HFFc6 (cell line): Measurements from ENCODE around the gene USP32. TPM values are rescaled to one million over a fixed set of nuclear protein-coding genes. Genes with fewer than 3 reads are reported as not detected.

Experiments
- DNase-seq: peaks from one replicate; pipeline ENCODE4 v3.0.0-alpha.2; 2018
- H3K27ac Mint-ChIP-seq: 2 replicates; pipeline ENCODE4 v1.8.0; 2020; ENCODE audit warnings: mild to moderate bottlenecking, mixed read lengths
- H3K27me3 Mint-ChIP-seq: 2 replicates; pipeline ENCODE4 v1.8.0; 2021; ENCODE audit warnings: mild to moderate bottlenecking, moderate library complexity, mixed read lengths; ENCODE audit not compliant: insufficient read depth
- H3K36me3 Mint-ChIP-seq: 2 replicates; pipeline ENCODE4 v1.8.0; 2021; ENCODE audit warnings: low read depth, mixed read lengths
- H3K4me1 Mint-ChIP-seq: 2 replicates; pipeline ENCODE4 v1.8.0; 2020; ENCODE audit warnings: low read depth, mixed read lengths
- H3K4me3 Mint-ChIP-seq: 2 replicates; pipeline ENCODE4 v1.8.0; 2020; ENCODE audit warnings: mild to moderate bottlenecking, moderate library complexity, mixed read lengths
- H3K9me3 Mint-ChIP-seq: 2 replicates; pipeline ENCODE4 v1.8.0; 2020; ENCODE audit warnings: mild to moderate bottlenecking, mixed read lengths
- total RNA-seq, 6 experiments: library from RNA; stranded (reverse); fragmentation: NEBNext Ultra II Directional; extraction: Animal tissue kit (Norgen Biotek cat#: 25700); gene quantifications; 2 replicates in 1 of 6; 3 replicates in 5 of 6; pipeline ENCODE4 v1.2.3, GENCODE V29; 2021
- TF ChIP-seq, protein P1 (sequence below): fragments of 200-600 bp; sonication (generic); IDR thresholded peaks from 2 replicates; pipeline ENCODE4 v1.5.0; 2021; ENCODE audit warnings: antibody characterized with exemption, mild to moderate bottlenecking

USP32 gene
- total RNA-seq, 6 experiments from 2014 or later = 46.7 to 57.3 (median 51.7) TPM

DNA sequence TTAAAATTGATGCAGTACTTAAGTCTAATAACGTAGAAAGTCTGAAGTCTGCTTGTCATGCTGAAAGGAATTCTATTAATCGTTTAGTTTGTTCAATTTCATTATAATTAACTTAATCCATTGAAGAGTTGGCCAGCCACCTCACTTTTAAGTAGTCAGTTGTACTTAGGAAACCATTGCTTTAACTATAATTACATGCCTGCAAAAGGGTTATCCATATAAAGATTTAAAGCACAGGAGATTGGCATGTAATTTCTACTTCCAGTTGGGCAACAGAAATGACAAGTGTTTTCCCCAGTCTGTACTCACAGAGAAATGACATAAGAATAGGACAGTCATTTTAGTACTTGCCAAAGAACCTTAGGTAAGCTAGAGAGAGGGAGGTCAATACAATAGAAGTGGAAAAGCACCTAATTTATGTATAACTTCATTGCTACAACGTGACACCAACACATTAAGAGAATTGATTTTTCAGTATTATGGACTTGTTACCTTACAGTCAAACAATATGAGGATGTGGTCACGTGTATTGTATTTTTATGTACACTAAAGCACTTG lies 3.7 kb upstream of the USP32 start:
- DNase-seq = no peak
- H3K4me1 Mint-ChIP-seq = peaks cover 7% of the 10 kb centered on the region
- H3K36me3 Mint-ChIP-seq = no peaks in the 10 kb centered on the region
- no peak overlapping the region for H3K27ac Mint-ChIP-seq
- H3K9me3 Mint-ChIP-seq = no peaks in the 10 kb centered on the region
- H3K27me3 Mint-ChIP-seq = peaks cover 3% of the 10 kb centered on the region; the same call in 1 of the 2 replicates
- H3K4me3 Mint-ChIP-seq = no peak overlapping the region
- TF ChIP-seq, protein P1, sequence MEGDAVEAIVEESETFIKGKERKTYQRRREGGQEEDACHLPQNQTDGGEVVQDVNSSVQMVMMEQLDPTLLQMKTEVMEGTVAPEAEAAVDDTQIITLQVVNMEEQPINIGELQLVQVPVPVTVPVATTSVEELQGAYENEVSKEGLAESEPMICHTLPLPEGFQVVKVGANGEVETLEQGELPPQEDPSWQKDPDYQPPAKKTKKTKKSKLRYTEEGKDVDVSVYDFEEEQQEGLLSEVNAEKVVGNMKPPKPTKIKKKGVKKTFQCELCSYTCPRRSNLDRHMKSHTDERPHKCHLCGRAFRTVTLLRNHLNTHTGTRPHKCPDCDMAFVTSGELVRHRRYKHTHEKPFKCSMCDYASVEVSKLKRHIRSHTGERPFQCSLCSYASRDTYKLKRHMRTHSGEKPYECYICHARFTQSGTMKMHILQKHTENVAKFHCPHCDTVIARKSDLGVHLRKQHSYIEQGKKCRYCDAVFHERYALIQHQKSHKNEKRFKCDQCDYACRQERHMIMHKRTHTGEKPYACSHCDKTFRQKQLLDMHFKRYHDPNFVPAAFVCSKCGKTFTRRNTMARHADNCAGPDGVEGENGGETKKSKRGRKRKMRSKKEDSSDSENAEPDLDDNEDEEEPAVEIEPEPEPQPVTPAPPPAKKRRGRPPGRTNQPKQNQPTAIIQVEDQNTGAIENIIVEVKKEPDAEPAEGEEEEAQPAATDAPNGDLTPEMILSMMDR = no peak

DNA sequence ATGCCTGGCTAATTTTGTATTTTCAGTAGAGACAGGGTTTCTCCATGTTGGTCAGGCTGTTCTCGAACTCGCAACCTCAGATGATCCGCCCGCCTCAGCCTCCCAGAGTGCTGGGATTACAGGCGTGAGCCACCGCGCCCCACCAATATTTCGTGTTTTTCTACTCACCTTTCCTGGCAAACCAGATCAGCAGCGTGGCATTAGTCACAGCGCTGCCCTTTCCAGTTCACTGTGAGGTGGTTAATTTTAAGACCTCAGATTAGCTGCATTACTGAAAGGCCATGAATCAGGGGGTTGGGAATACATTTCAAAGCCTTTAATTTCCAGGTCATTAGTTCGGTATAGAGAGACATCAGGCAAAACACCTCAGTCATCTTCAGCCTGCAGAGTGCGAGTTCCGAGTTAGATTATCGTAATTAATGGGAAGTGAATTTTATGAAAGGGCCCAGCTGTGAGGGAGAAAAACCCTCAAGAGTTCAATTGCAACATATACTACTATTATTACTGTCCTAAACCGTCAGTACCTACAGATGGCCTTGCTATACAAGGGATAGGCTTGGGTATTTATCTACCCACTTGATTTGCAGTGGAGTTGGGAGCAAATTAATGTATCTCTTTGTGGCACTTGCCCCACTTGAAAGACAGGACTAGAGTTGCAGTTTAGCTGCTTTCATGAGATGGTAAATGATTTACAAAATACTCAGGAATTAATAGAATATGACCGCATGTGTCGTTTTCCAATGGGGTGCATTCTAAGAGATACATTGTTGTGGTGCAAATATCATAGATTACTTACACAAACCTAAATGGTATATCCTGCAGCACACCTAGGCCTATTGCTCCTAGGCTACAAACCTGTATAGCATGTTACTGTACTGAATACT lies 2.1 kb upstream of the USP32 start:
- no peaks in the 10 kb centered on the region for H3K36me3 Mint-ChIP-seq
- H3K4me1 Mint-ChIP-seq = peaks cover 19% of the 10 kb centered on the region
- TF ChIP-seq, protein P1 = no peak
- no peaks in the 10 kb centered on the region; the same call in 1 of the 2 replicates for H3K27me3 Mint-ChIP-seq
- no peak overlapping the region for H3K27ac Mint-ChIP-seq
- H3K9me3 Mint-ChIP-seq = no peaks in the 10 kb centered on the region
- no peak for DNase-seq
- no peak overlapping the region for H3K4me3 Mint-ChIP-seq

DNA sequence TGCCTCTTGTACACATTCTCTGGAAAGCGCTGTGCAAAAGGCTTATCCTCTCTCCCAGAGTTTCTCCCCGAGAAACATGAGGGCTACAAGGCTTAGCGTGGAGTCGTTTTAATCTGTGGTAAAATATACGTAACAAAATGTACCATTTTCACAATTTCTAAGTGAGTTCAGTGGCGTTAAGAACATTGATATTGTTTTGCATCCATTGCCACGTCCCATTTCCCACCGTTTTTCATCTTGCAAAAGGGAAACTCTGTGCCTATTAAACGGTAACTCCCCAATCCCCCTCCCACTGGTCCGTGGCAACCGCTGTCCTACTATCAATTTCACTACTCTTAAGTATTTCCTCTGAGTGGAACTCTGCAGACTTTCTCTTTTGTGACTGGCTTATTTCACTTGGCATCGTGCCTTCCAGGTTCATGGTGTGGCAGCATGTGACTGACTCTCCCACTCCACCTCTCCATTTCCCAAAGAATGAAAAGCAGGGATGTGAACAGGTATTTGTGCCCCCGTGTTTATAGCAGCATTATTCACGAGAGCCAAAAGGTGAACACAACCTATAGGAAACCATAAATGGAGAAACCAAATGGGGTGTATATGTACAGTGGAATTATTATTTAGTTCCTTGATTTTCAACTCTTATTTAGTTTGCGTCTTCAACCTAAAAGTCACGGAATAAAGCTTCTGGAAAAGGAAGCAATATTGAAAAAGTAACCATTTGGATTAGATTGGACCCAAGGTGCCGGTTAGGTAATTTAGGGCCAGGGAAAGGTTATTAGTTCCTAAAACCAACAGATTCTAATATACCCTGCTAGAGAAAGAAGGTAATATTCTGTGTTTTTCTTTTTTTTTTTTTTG lies 1.1 kb upstream of the USP32 start:
- TF ChIP-seq, protein P1 = no peak
- peak overlapping the region; percentile 99 for H3K27ac Mint-ChIP-seq
- H3K9me3 Mint-ChIP-seq = no peaks in the 10 kb centered on the region
- peak overlapping the region; percentile 91 for H3K4me3 Mint-ChIP-seq
- DNase-seq = peak; percentile 18
- H3K4me1 Mint-ChIP-seq = peaks cover 29% of the 10 kb centered on the region
- H3K36me3 Mint-ChIP-seq = no peaks in the 10 kb centered on the region
- no peaks in the 10 kb centered on the region; the same call in 1 of the 2 replicates for H3K27me3 Mint-ChIP-seq

DNA sequence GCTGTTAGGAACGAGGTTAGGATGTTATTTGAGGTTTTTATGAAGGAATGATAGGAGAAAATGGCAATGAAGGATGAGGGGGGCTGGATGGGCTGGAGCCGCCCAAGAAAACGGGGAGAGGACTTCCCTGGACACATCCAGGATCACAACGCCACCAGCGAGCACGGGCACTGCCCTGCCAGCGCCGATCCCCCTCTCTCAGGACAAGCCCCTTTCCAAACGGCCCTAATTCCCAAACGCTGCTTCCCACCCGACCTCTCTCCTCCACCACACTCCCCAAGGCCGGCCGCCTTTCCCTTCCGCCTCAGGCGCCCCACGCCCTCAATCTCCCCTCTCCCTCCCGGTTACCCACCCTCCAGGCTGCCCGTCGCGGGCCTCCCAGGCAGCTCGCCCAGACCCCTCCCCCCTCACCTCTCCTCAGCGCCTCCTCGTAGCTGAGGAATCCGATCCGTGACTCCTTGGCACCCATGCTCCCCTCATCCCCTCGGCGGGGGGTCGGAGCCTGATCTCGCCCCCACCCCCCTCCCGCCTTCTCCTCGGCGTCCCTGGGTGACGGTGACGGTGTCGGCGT lies 377 bp downstream of the USP32 start:
- H3K4me1 Mint-ChIP-seq = peaks cover 39% of the 10 kb centered on the region
- no peaks in the 10 kb centered on the region; the same call in 1 of the 2 replicates for H3K27me3 Mint-ChIP-seq
- peak overlapping the region; percentile 91 for H3K4me3 Mint-ChIP-seq
- DNase-seq = peak; percentile 16
- H3K36me3 Mint-ChIP-seq = no peaks in the 10 kb centered on the region
- TF ChIP-seq, protein P1 = no peak
- H3K27ac Mint-ChIP-seq = peak overlapping the region; percentile 99
- H3K9me3 Mint-ChIP-seq = no peaks in the 10 kb centered on the region

DNA sequence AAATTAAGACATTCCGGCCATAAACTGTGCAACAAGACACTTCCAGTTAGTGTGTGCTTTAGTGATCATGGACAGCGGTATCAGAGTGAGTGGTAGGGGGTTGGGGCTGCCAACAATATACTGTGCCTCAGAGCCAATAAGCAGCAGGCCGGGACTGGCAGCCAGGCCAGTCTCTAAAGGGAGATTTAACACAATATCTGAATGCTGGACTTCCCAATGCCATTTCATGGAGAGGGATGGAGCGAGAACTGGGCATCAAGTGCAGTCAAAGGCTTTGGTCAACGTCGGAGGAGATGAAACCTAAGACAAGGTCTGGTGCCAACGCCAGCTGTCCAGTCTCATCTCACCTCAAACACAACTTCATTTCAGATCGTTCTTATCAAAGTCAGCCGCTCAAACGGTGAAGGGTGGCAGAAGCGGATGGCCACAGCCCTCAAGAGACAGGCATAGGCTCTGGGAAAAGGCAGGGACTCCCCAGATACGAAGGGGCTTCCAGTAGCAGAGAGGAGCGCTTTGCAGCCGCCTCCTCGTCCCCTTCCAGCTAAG lies 935 bp downstream of the USP32 start:
- DNase-seq = peak; percentile 27
- Mint-ChIP-seq H3K36me3 (no peaks in the 10 kb centered on the region), H3K4me3 (peak overlapping the region; percentile 91), H3K27ac (peak overlapping the region; percentile 99), H3K27me3 (no peaks in the 10 kb centered on the region; the same call in 1 of the 2 replicates), H3K9me3 (no peaks in the 10 kb centered on the region), H3K4me1 (peaks cover 45% of the 10 kb centered on the region)
- TF ChIP-seq, protein P1 = no peak
